AG04450 (cell line): ENCODE measurements around the gene PROM1. TPM values are rescaled to one million over a fixed set of nuclear protein-coding genes. Genes with fewer than 3 reads are reported as not detected.

Experiments used
- CTCF ChIA-PET: fragments of 300-600, 350-600 bp; formaldehyde crosslinking; extraction: SDS; loops from one replicate; lab custom pipeline; 2022; ENCODE audit warnings: antibody characterized with exemption, inconsistent platforms; lab: Charles Lee
- POLR2A ChIA-PET: fragments of 350-600 bp; formaldehyde crosslinking; extraction: SDS; loops from one replicate; lab custom pipeline; 2021; ENCODE audit warnings: antibody characterized with exemption, inconsistent platforms; lab: Yijun Ruan, JAX
- DNase-seq: peaks from one replicate; pipeline ENCODE4 v3.0.0-alpha.2; 2011; ENCODE audit warnings: low read depth, low spot score
- H3K27ac ChIP-seq: one replicate; pipeline ENCODE4 v1.5.1; 2012; ENCODE audit warnings: low read depth, low read length, control low read depth
- H3K27me3 ChIP-seq: one replicate; pipeline ENCODE4 v1.6.0; 2012; ENCODE audit warnings: low read length; ENCODE audit not compliant: control insufficient read depth, insufficient read depth
- H3K4me3 ChIP-seq: 2 replicates; pipeline ENCODE4 v1.5.1; 2011; ENCODE audit warnings: mild to moderate bottlenecking, low read depth, low read length, control low read depth
- H3K9me3 ChIP-seq: 2 replicates; pipeline ENCODE4 v1.5.1; 2012; ENCODE audit warnings: low read length; ENCODE audit not compliant: control insufficient read depth, insufficient read depth
- CTCF ChIP-seq: IDR thresholded peaks from 2 replicates; pipeline ENCODE4 v1.5.1; 2011; ENCODE audit warnings: low read depth, low read length, control low read depth, inconsistent platforms
- polyA plus RNA-seq: library from polyadenylated mRNA; depleted of rRNA; stranded (reverse); fragments of >200 nt; gene quantifications from 2 replicates; pipeline ENCODE4 v1.2.3, GENCODE V29; 2011

Gene PROM1
- polyA plus RNA-seq, 1 experiment: not detected

- TF ChIP-seq CTCF: no peak
- ChIA-PET CTCF (no interaction called here), POLR2A (no interaction called here)
- Histone ChIP-seq H3K4me3 (no peak overlapping the region), H3K27ac (no peak overlapping the region), H3K27me3 (peaks cover 10% of the 10 kb centered on the region), H3K9me3 (no peaks in the 10 kb centered on the region)
- no peak for DNase-seq
These were observed 32.2 kb upstream of the PROM1 start for GRCh38 chr4:16116019-16116418.

GRCh38 chr4:16114546-16114945 is 30.7 kb upstream of the PROM1 start:
- POLR2A ChIA-PET: no interaction called here
- DNase-seq: no peak

GRCh38 chr4:16113741-16114140 is 29.9 kb upstream of the PROM1 start:
- no peak overlapping the region for H3K27ac ChIP-seq
- ChIA-PET CTCF (no interaction called here), POLR2A (no interaction called here)
- no peak for TF ChIP-seq CTCF
- H3K27me3 ChIP-seq: peaks cover 13% of the 10 kb centered on the region
- no peak for DNase-seq
- no peak overlapping the region for H3K4me3 ChIP-seq
- no peaks in the 10 kb centered on the region for H3K9me3 ChIP-seq

More at GRCh38 chr4:16114546-16114945, 30.7 kb upstream of the PROM1 start:
- Histone ChIP-seq H3K27me3 (peaks cover 13% of the 10 kb centered on the region), H3K9me3 (no peaks in the 10 kb centered on the region), H3K4me3 (no peak overlapping the region), H3K27ac (no peak overlapping the region)
- TF ChIP-seq CTCF: no peak
- CTCF ChIA-PET: no interaction called here

GRCh38 chr4:16111533-16111932 is 27.7 kb upstream of the PROM1 start:
- Histone ChIP-seq H3K27ac (no peak overlapping the region), H3K27me3 (peaks cover 13% of the 10 kb centered on the region), H3K4me3 (no peak overlapping the region), H3K9me3 (no peaks in the 10 kb centered on the region)
- no peak for DNase-seq
- no peak for TF ChIP-seq CTCF
- CTCF ChIA-PET: no interaction called here
- POLR2A ChIA-PET: no interaction called here

GRCh38 chr4:16110661-16111290 is 27.0 kb upstream of the PROM1 start:
- Histone ChIP-seq H3K27me3 (peaks cover 16% of the 10 kb centered on the region), H3K4me3 (no peak overlapping the region), H3K27ac (no peak overlapping the region), H3K9me3 (no peaks in the 10 kb centered on the region)
- TF ChIP-seq CTCF: no peak
- ChIA-PET CTCF (no interaction called here), POLR2A (no interaction called here)
- no peak for DNase-seq
